T1000 (cell line): ENCODE results near the gene SLC4A8.

ENCODE experiments used
- DNase-seq: peaks from one replicate; lab custom pipeline; 2025; ENCODE audit warnings: mixed read lengths; lab: John Stamatoyannopoulos, UW

Gene SLC4A8

GRCh38 chr12:51424662-51425539, at the start of gene SLC4A8:
Gene SLC4A8, plus strand, starts transcription at chr12:51424831. Its CDS starts 157 bp downstream, at chr12:51424988.
- DNase-seq = peak; percentile 92

GRCh38 chr12:51374856-51375255, 49.8 kb upstream of the SLC4A8 start:
- DNase-seq = no peak

GRCh38 chr12:51377099-51377984, 47.3 kb upstream of the SLC4A8 start:
- no peak for DNase-seq

GRCh38 chr12:51378749-51379148, 45.9 kb upstream of the SLC4A8 start:
- DNase-seq = no peak

- DNase-seq = no peak
Measured at GRCh38 chr12:51379571-51379970, 45.1 kb upstream of the SLC4A8 start.

- DNase-seq = no peak
Measured at GRCh38 chr12:51381226-51382079, 43.2 kb upstream of the SLC4A8 start.

- no peak for DNase-seq
Measured at GRCh38 chr12:51382173-51382572, 42.5 kb upstream of the SLC4A8 start.

- DNase-seq = no peak
Measured at GRCh38 chr12:51383269-51383905, 41.2 kb upstream of the SLC4A8 start.

GRCh38 chr12:51386351-51386750, 38.3 kb upstream of the SLC4A8 start:
- no peak for DNase-seq

- no peak for DNase-seq
Measured at GRCh38 chr12:51388069-51388799, 36.4 kb upstream of the SLC4A8 start.

- DNase-seq = no peak
Measured at GRCh38 chr12:51388846-51389245, 35.8 kb upstream of the SLC4A8 start.

- no peak for DNase-seq
Measured at GRCh38 chr12:51389302-51389999, 35.2 kb upstream of the SLC4A8 start.

- DNase-seq = no peak
Measured at GRCh38 chr12:51390457-51390856, 34.2 kb upstream of the SLC4A8 start.

- DNase-seq = no peak
Measured at GRCh38 chr12:51390891-51391282, 33.7 kb upstream of the SLC4A8 start.

- no peak for DNase-seq
Measured at GRCh38 chr12:51391283-51392123, 33.1 kb upstream of the SLC4A8 start, which contains the start of gene GALNT6. Gene GALNT6, minus strand, starts transcription at chr12:51391406. Its CDS starts 11,625 bp downstream, at chr12:51379781.

- no peak for DNase-seq
Measured at GRCh38 chr12:51392556-51393237, 31.9 kb upstream of the SLC4A8 start.

- DNase-seq = no peak
Measured at GRCh38 chr12:51393676-51394545, 30.7 kb upstream of the SLC4A8 start.
